ENCODE data around the gene PAH.

DNA sequence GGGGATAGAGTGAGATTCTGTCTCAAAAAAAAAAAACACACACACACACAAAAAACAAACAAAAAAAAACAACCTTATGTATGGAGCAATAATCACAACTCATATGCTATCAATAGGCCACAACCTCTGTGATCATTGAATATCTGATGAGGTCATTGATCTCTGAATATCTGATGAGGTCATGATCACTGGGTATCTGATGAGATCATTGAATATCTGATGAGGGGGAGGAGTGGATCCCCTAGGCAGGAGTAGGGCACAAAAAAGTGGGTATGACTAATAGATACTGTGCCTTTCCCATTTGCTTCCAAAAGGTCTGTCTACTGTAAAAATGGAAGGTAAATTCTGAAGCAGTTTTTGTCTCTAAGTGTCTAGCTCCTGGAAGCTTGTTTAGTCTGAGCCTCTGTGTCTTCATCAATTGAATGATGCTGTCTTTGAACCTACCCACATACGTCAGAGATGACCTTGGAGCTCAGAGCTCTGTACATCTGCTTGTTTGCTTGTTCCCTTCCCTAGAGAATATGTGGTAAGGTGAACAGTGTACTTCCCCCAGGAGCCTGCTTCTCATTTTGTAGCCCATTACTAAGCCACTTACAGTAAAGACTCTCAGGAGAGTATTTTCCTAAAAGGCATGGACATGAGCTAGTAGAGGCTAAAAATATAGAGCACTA lies 13.6 kb downstream of the PAH start:
- TF ChIP-seq, protein P1, sequence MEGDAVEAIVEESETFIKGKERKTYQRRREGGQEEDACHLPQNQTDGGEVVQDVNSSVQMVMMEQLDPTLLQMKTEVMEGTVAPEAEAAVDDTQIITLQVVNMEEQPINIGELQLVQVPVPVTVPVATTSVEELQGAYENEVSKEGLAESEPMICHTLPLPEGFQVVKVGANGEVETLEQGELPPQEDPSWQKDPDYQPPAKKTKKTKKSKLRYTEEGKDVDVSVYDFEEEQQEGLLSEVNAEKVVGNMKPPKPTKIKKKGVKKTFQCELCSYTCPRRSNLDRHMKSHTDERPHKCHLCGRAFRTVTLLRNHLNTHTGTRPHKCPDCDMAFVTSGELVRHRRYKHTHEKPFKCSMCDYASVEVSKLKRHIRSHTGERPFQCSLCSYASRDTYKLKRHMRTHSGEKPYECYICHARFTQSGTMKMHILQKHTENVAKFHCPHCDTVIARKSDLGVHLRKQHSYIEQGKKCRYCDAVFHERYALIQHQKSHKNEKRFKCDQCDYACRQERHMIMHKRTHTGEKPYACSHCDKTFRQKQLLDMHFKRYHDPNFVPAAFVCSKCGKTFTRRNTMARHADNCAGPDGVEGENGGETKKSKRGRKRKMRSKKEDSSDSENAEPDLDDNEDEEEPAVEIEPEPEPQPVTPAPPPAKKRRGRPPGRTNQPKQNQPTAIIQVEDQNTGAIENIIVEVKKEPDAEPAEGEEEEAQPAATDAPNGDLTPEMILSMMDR (IDR thresholded peaks at IDR 0.05) = no peak
- TF ChIP-seq POLR2A (IDR thresholded peaks at IDR 0.05) = no peak

Measured in body of pancreas (tissue), 4 donors.